TTC549 (cell line): ENCODE measurements around the gene ALDH3B2.
"Not testable (repeated sequence)": the region's sequence is repeated elsewhere in the genome, so short reads cannot be mapped to it uniquely, and the experiment has no call there.

Source experiments
- FAIRE-seq: peaks from 2 replicates; lab custom pipeline; 2012; peaks lifted over from hg19 to GRCh38; lab: Jason Lieb, UNC

The ALDH3B2 gene

GRCh38 chr11:67641338-67642172 is 32.9 kb downstream of the ALDH3B2 start:
- no peak for FAIRE-seq

- FAIRE-seq: no peak
Observed at GRCh38 chr11:67640758-67641337, 33.6 kb downstream of the ALDH3B2 start.

GRCh38 chr11:67640021-67640757 is 34.2 kb downstream of the ALDH3B2 start:
- FAIRE-seq: no peak

- FAIRE-seq: no peak
Observed at GRCh38 chr11:67639438-67639859, 35.0 kb downstream of the ALDH3B2 start, which contains the start of gene TBX10. Gene TBX10 (minus strand): TSS chr11:67639763. CDS start chr11:67639472, 291 bp downstream.

GRCh38 chr11:67638535-67639437 is 35.6 kb downstream of the ALDH3B2 start:
- no peak for FAIRE-seq

GRCh38 chr11:67637441-67637840 is 37.0 kb downstream of the ALDH3B2 start:
- FAIRE-seq: not testable (repeated sequence)

GRCh38 chr11:67636962-67637361 is 37.5 kb downstream of the ALDH3B2 start:
- FAIRE-seq: no peak

GRCh38 chr11:67635231-67635521 is 39.2 kb downstream of the ALDH3B2 start:
- FAIRE-seq: no peak

- no peak for FAIRE-seq
Observed at GRCh38 chr11:67634366-67635230, 39.8 kb downstream of the ALDH3B2 start.

- FAIRE-seq: no peak
Observed at GRCh38 chr11:67633758-67634365, 40.6 kb downstream of the ALDH3B2 start.

- no peak for FAIRE-seq
Observed at GRCh38 chr11:67632982-67633755, 41.3 kb downstream of the ALDH3B2 start.

- no peak for FAIRE-seq
Observed at GRCh38 chr11:67632175-67632981, 42.0 kb downstream of the ALDH3B2 start.

- no peak for FAIRE-seq
Observed at GRCh38 chr11:67631853-67632174, 42.6 kb downstream of the ALDH3B2 start.

- FAIRE-seq: no peak
Observed at GRCh38 chr11:67631411-67631810, 43.0 kb downstream of the ALDH3B2 start.

GRCh38 chr11:67630943-67631331 is 43.5 kb downstream of the ALDH3B2 start:
- no peak for FAIRE-seq

GRCh38 chr11:67630228-67630942 is 44.0 kb downstream of the ALDH3B2 start:
- no peak for FAIRE-seq

GRCh38 chr11:67629386-67630227 is 44.8 kb downstream of the ALDH3B2 start, which contains the start of gene NUDT8:
Gene NUDT8 (minus strand): TSS chr11:67629937. CDS start chr11:67629911, 26 bp downstream.
- no peak for FAIRE-seq
